Activated CD4-positive, CD25-positive, alpha-beta regulatory T cell treated with anti-CD3 and anti-CD28 coated beads, Interleukin-2, amount 50 U/mL, for 16 hours (primary cell): Measurements from ENCODE around the gene HPCAL4.

Experiments used
- DNase-seq: peaks from one replicate; pipeline ENCODE4 v3.0.0-alpha.2; 2020; ENCODE audit warnings: low read depth, low spot score

Gene HPCAL4

GRCh38 chr1:39676948-39677548, 14.2 kb downstream of the HPCAL4 start:
- DNase-seq, result no peak

- DNase-seq, result no peak
Observed at GRCh38 chr1:39675220-39675619, 16.0 kb downstream of the HPCAL4 start.

- DNase-seq, result no peak
Observed at GRCh38 chr1:39673215-39673614, 18.0 kb downstream of the HPCAL4 start.

GRCh38 chr1:39672551-39672947, 18.7 kb downstream of the HPCAL4 start:
- DNase-seq, result no peak

GRCh38 chr1:39671793-39672550, 19.3 kb downstream of the HPCAL4 start, which contains the start of gene NT5C1A:
TSS of gene NT5C1A (minus strand) at chr1:39672107. CDS start at chr1:39672038, 69 bp downstream.
- no peak for DNase-seq

- DNase-seq, result no peak
Observed at GRCh38 chr1:39671433-39671792, 19.8 kb downstream of the HPCAL4 start.

- DNase-seq, result no peak
Observed at GRCh38 chr1:39670689-39671088, 20.5 kb downstream of the HPCAL4 start.

- no peak for DNase-seq
Observed at GRCh38 chr1:39668894-39669293, 22.3 kb downstream of the HPCAL4 start.

GRCh38 chr1:39668111-39668510, 23.1 kb downstream of the HPCAL4 start:
- DNase-seq, result no peak

GRCh38 chr1:39666772-39667171, 24.5 kb downstream of the HPCAL4 start:
- DNase-seq, result no peak

- DNase-seq, result no peak
Observed at GRCh38 chr1:39663559-39663958, 27.7 kb downstream of the HPCAL4 start.

GRCh38 chr1:39662861-39663260, 28.4 kb downstream of the HPCAL4 start:
- DNase-seq, result no peak

- DNase-seq, result no peak
Observed at GRCh38 chr1:39659538-39659937, 31.7 kb downstream of the HPCAL4 start.

GRCh38 chr1:39659110-39659509, 32.1 kb downstream of the HPCAL4 start:
- no peak for DNase-seq

GRCh38 chr1:39657923-39658485, 33.2 kb downstream of the HPCAL4 start:
- peak; percentile 28 for DNase-seq

GRCh38 chr1:39657402-39657801, 33.8 kb downstream of the HPCAL4 start:
- no peak for DNase-seq

- DNase-seq, result no peak
Observed at GRCh38 chr1:39656391-39656790, 34.8 kb downstream of the HPCAL4 start.

- DNase-seq, result no peak
Observed at GRCh38 chr1:39655578-39656268, 35.5 kb downstream of the HPCAL4 start.

GRCh38 chr1:39654291-39654690, 36.9 kb downstream of the HPCAL4 start:
- no peak for DNase-seq

- peak; percentile 51 for DNase-seq
Observed at GRCh38 chr1:39653546-39654031, 37.6 kb downstream of the HPCAL4 start.

GRCh38 chr1:39652554-39652953, 38.7 kb downstream of the HPCAL4 start:
- DNase-seq, result no peak

GRCh38 chr1:39652105-39652504, 39.1 kb downstream of the HPCAL4 start:
- no peak for DNase-seq
